Measurements from ENCODE around the gene RFTN2. TPM values are rescaled to one million over a fixed set of nuclear protein-coding genes. Genes with fewer than 3 reads are reported as not detected.
A peak's percentile ranks its signal among the peaks of the same experiment; 100 is the strongest.
"Not testable (repeated sequence)": the region's sequence is repeated elsewhere in the genome, so short reads cannot be mapped to it uniquely, and the experiment has no call there.

RFTN2 gene
- total RNA-seq, 1 experiment from 2014 or later, result not detected

- no peak for DNase-seq (ENCODE audit: low read depth)
Observed at GRCh38 chr2:197675711-197676188, 363 bp upstream of the RFTN2 start.

- no peak for DNase-seq (ENCODE audit: low read depth)
Observed at GRCh38 chr2:197674591-197674990, 796 bp downstream of the RFTN2 start.

- DNase-seq (ENCODE audit: low read depth), result no peak
Observed at GRCh38 chr2:197674060-197674459, 1.3 kb downstream of the RFTN2 start.

GRCh38 chr2:197673606-197674005 lies 1.8 kb downstream of the RFTN2 start:
- DNase-seq (ENCODE audit: low read depth), result no peak

GRCh38 chr2:197673106-197673505 lies 2.3 kb downstream of the RFTN2 start:
- no peak for DNase-seq (ENCODE audit: low read depth)

GRCh38 chr2:197672371-197672893 lies 3.0 kb downstream of the RFTN2 start:
- no peak for DNase-seq (ENCODE audit: low read depth)

- no peak for DNase-seq (ENCODE audit: low read depth)
Observed at GRCh38 chr2:197669077-197669476, 6.3 kb downstream of the RFTN2 start.

- DNase-seq (ENCODE audit: low read depth), result no peak
Observed at GRCh38 chr2:197668296-197668695, 7.1 kb downstream of the RFTN2 start.

GRCh38 chr2:197666277-197666676 lies 9.1 kb downstream of the RFTN2 start:
- no peak for DNase-seq (ENCODE audit: low read depth)

GRCh38 chr2:197661626-197662025 lies 13.8 kb downstream of the RFTN2 start:
- DNase-seq (ENCODE audit: low read depth), result no peak

GRCh38 chr2:197657562-197657961 lies 17.8 kb downstream of the RFTN2 start:
- DNase-seq (ENCODE audit: low read depth), result no peak

- DNase-seq (ENCODE audit: low read depth), result no peak
Observed at GRCh38 chr2:197647961-197648690, 27.3 kb downstream of the RFTN2 start.

GRCh38 chr2:197641666-197642065 lies 33.7 kb downstream of the RFTN2 start:
- DNase-seq (ENCODE audit: low read depth), result no peak

GRCh38 chr2:197640571-197641122 lies 34.7 kb downstream of the RFTN2 start:
- not testable (repeated sequence) for DNase-seq (ENCODE audit: low read depth)

GRCh38 chr2:197633109-197633657 lies 42.2 kb downstream of the RFTN2 start:
- DNase-seq (ENCODE audit: low read depth), result no peak

GRCh38 chr2:197628043-197628500 lies 47.3 kb downstream of the RFTN2 start:
- peak; percentile 28 for DNase-seq (ENCODE audit: low read depth)

GRCh38 chr2:197626965-197627625 lies 48.3 kb downstream of the RFTN2 start:
- DNase-seq (ENCODE audit: low read depth), result no peak

- DNase-seq (ENCODE audit: low read depth), result no peak
Observed at GRCh38 chr2:197620133-197620532, 55.3 kb downstream of the RFTN2 start.

- no peak for DNase-seq (ENCODE audit: low read depth)
Observed at GRCh38 chr2:197615016-197615652, 60.3 kb downstream of the RFTN2 start.

- no peak for DNase-seq (ENCODE audit: low read depth)
Observed at GRCh38 chr2:197614532-197614931, 60.9 kb downstream of the RFTN2 start.

- no peak for DNase-seq (ENCODE audit: low read depth)
Observed at GRCh38 chr2:197613509-197613987, 61.8 kb downstream of the RFTN2 start.

GRCh38 chr2:197606180-197606579 lies 69.2 kb downstream of the RFTN2 start:
- no peak for DNase-seq (ENCODE audit: low read depth)

Measured in M059J (cell line).